ENCODE measurements around the gene DEPDC5. TPM values are rescaled to one million over a fixed set of nuclear protein-coding genes. Genes with fewer than 3 reads are reported as not detected.

Gene DEPDC5
- total RNA-seq, 1 experiment from 2014 or later = 15.6 TPM

- in situ Hi-C loops (cut with HindIII; ENCODE audit: low sequenced_read_pairs) = loop anchor here (10.0 to 25.0 kb wide), 2 partner anchors 138 to 241 kb away; no protein-coding TSS in a partner anchor
- no peak for DNase-seq (ENCODE audit: low spot score)
Observed at GRCh38 chr22:31953261-31953660, 199.4 kb downstream of the DEPDC5 start.

GRCh38 chr22:31954535-31955523 is 201.0 kb downstream of the DEPDC5 start:
- DNase-seq (ENCODE audit: low spot score) = peak; percentile 43
- in situ Hi-C loops (cut with HindIII; ENCODE audit: low sequenced_read_pairs) = loop anchor here (10.0 to 25.0 kb wide), 2 partner anchors 140 to 243 kb away; no protein-coding TSS in a partner anchor

DNA sequence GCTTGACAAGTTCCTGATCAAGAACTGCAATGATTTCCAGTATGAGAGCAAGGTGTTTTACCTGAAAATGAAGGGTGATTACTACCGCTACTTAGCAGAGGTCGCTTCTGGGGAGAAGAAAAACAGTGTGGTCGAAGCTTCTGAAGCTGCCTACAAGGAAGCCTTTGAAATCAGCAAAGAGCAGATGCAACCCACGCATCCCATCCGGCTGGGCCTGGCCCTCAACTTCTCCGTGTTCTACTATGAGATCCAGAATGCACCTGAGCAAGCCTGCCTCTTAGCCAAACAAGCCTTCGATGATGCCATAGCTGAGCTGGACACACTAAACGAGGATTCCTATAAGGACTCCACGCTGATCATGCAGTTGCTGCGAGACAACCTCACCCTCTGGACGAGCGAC is 202.5 kb downstream of the DEPDC5 start:
- in situ Hi-C loops (cut with HindIII; ENCODE audit: low sequenced_read_pairs) = loop anchor here (10.0 to 25.0 kb wide), 2 partner anchors 142 to 244 kb away; no protein-coding TSS in a partner anchor
- no peak for DNase-seq (ENCODE audit: low spot score)

Other genes with a start within 250 kb of the DEPDC5 start
- 46.1 and 75.3 TPM in 2 replicates for gene PISD, start 91.8 kb upstream of the DEPDC5 start, total RNA-seq (2014; rRNA removed; shearing (Covaris generic))
- gene PRR14L, start 3.9 kb upstream of the DEPDC5 start, total RNA-seq (2014; rRNA removed; shearing (Covaris generic)) = 3.9 and 5.3 TPM in 2 replicates
- gene YWHAH, start 190.5 kb downstream of the DEPDC5 start, total RNA-seq (2014; rRNA removed; shearing (Covaris generic)) = 93.0 and 126 TPM in 2 replicates